PFSK-1 (cell line): ENCODE measurements around the gene TNS3.

ENCODE experiments used
- FOXP2 ChIP-seq: optimal IDR thresholded peaks from 2 replicates; pipeline ENCODE3; 2011; ENCODE audit warnings: borderline replicate concordance, control low read depth, inconsistent platforms; ENCODE audit not compliant: insufficient read depth; ENCODE audit errors: extremely low read length, extremely low read depth
- POLR2AphosphoS5 ChIP-seq: IDR thresholded peaks from 2 replicates; pipeline ENCODE4 v1.6.1; 2012; ENCODE audit warnings: low read depth, mild to moderate bottlenecking, control low read depth, low read length, moderate library complexity
- SIN3A ChIP-seq: IDR thresholded peaks from 2 replicates; pipeline ENCODE4 v1.6.1; 2012; ENCODE audit warnings: mild to moderate bottlenecking, low read length, moderate library complexity, borderline replicate concordance; ENCODE audit not compliant: insufficient read depth
- TAF1 ChIP-seq: IDR thresholded peaks from 2 replicates; pipeline ENCODE4 v1.6.1; 2012; ENCODE audit warnings: low read length, control low read depth, borderline replicate concordance; ENCODE audit not compliant: insufficient read depth
- TF ChIP-seq, protein P1 (sequence below), 2 experiments: IDR thresholded peaks; 2 replicates each; pipeline versions ENCODE4 v1.6.1 to v1.8.0; 2011 to 2012; ENCODE audit warnings: low read depth in 2 of 2, low read length in 2 of 2, control low read depth in 1 of 2, inconsistent platforms in 1 of 2, mild to moderate bottlenecking in 1 of 2, moderate library complexity in 1 of 2; ENCODE audit not compliant: insufficient read depth in 1 of 2

DNA sequence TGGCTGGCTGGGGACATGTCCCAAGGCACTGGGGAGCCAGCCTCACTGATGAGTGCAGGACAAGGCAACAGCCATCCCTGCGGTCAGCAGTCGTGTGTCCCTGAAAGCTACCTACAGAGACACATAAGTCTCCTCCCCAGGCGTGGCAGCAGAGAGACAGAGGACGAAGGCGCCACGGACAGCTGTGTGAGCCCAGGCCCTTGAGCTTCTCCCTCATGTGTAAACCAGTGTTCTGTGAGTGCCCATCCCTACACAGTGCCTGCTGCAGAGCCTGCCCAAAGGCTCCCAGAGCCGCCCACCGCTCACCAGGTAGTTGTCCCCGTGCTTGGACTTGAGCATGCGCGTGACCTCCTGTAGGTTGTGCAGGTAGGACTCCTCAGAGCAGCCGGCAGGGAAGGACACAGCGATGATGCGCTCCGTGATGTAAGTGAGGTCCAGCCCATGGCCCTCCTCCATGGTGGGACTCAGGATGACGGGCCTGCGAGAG is 142.7 kb downstream of the TNS3 start:
- no peak for TF ChIP-seq SIN3A
- TF ChIP-seq, protein P1, sequence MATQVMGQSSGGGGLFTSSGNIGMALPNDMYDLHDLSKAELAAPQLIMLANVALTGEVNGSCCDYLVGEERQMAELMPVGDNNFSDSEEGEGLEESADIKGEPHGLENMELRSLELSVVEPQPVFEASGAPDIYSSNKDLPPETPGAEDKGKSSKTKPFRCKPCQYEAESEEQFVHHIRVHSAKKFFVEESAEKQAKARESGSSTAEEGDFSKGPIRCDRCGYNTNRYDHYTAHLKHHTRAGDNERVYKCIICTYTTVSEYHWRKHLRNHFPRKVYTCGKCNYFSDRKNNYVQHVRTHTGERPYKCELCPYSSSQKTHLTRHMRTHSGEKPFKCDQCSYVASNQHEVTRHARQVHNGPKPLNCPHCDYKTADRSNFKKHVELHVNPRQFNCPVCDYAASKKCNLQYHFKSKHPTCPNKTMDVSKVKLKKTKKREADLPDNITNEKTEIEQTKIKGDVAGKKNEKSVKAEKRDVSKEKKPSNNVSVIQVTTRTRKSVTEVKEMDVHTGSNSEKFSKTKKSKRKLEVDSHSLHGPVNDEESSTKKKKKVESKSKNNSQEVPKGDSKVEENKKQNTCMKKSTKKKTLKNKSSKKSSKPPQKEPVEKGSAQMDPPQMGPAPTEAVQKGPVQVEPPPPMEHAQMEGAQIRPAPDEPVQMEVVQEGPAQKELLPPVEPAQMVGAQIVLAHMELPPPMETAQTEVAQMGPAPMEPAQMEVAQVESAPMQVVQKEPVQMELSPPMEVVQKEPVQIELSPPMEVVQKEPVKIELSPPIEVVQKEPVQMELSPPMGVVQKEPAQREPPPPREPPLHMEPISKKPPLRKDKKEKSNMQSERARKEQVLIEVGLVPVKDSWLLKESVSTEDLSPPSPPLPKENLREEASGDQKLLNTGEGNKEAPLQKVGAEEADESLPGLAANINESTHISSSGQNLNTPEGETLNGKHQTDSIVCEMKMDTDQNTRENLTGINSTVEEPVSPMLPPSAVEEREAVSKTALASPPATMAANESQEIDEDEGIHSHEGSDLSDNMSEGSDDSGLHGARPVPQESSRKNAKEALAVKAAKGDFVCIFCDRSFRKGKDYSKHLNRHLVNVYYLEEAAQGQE (IDR thresholded peaks at IDR 0.05; ENCODE audit: insufficient read depth in 1 of 2, low read depth in 2 of 2, low read length in 2 of 2): no peak
- TF ChIP-seq FOXP2: no peak
- no peak for TF ChIP-seq POLR2AphosphoS5
- TF ChIP-seq TAF1: no peak
